GM21515 (cell line): ENCODE results near the gene BRK1.
"Not testable (repeated sequence)": the region's sequence is repeated elsewhere in the genome, so short reads cannot be mapped to it uniquely, and the experiment has no call there.

Source experiments
- ATAC-seq: cut with Tn5 transposase; IDR thresholded peaks from one replicate; pipeline ENCODE4 v1.9.1; 2021; ENCODE audit not compliant: unreplicated experiment

The BRK1 gene

DNA sequence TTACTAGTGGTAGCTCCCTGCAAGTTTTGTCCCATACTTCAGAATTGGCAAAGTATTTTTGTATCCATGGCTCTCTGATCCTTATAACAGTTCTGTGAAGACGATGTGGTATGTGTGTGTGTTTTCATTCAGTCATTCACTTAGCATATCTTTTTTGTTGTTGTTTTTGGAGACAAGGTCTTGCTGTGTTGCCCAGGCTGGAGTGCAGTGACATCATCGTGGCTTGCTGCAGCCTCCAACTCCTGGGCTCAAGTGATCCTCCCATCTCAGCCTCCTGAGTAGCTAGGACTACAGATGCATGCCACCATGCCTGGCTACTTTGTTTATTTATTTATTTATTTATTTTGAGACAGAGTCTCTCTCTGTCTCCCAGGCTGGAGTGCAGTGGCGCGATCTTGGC, 60.7 kb downstream of the BRK1 start:
- ATAC-seq, result not testable (repeated sequence)
